ENCODE measurements around the gene HNRNPLL. TPM values are rescaled to one million over a fixed set of nuclear protein-coding genes. Genes with fewer than 3 reads are reported as not detected.

HNRNPLL gene
- total and polyA plus RNA-seq, 2 of the 13 experiments (the other 11 are each of a cell fraction or from before 2014, with no cell fraction given): 49.4 to 103 TPM

DNA sequence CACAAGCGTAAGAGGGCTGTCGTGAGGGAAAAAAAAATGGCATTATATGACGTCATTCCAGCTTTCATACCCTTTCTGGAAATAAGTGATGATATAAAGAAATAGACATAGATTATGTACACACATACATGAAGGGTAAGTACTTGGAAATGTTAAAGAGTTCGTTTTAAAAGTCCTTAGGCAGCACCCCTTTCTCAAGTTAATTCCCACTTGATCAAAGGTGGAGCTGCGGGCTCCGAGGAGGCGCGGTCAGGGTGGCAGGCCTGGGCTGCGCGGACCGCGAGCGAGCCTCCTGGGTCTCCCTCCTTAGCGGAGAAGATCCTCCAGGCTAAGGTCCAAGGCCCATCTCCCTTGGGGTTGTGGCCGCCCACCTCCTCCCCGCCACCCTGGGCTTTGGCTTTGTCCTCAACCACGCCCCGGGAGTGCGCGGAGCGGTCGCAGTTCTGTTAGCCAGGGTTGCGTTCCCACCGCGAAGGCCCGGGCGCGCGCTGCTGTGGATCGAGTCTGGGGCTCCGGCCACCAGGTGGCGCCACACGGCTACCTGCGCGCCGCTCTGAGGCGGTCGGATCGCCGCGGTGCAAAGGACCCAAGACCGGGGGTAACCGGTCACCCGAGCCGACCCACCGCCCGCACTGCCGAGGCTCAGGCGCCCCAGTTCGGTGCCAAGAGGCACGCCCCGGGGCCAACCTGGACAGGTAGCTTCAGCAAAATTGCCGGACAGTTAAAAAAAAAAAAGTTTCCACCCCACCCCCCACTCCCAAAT is 66.8 kb downstream of the HNRNPLL start (continued):
- TF ChIP-seq, protein P1, sequence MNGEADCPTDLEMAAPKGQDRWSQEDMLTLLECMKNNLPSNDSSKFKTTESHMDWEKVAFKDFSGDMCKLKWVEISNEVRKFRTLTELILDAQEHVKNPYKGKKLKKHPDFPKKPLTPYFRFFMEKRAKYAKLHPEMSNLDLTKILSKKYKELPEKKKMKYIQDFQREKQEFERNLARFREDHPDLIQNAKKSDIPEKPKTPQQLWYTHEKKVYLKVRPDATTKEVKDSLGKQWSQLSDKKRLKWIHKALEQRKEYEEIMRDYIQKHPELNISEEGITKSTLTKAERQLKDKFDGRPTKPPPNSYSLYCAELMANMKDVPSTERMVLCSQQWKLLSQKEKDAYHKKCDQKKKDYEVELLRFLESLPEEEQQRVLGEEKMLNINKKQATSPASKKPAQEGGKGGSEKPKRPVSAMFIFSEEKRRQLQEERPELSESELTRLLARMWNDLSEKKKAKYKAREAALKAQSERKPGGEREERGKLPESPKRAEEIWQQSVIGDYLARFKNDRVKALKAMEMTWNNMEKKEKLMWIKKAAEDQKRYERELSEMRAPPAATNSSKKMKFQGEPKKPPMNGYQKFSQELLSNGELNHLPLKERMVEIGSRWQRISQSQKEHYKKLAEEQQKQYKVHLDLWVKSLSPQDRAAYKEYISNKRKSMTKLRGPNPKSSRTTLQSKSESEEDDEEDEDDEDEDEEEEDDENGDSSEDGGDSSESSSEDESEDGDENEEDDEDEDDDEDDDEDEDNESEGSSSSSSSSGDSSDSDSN (CRISPR knock-in tag; IDR thresholded peaks at IDR 0.05): peak; percentile 96
- peak; percentile 97 for TF ChIP-seq ZBTB38 (CRISPR knock-in tag; IDR thresholded peaks at IDR 0.05)
- TF ChIP-seq ZNF121 (CRISPR knock-in tag; IDR thresholded peaks at IDR 0.05): no peak
- peak; percentile 78 for TF ChIP-seq ZNF768 (CRISPR knock-in tag; IDR thresholded peaks at IDR 0.05)
- TF ChIP-seq CBX1 (IDR thresholded peaks at IDR 0.05; ENCODE audit: low read depth): peak; percentile 51
- peak; percentile 68 for TF ChIP-seq KAT8 (CRISPR knock-in tag; IDR thresholded peaks at IDR 0.05)
- TF ChIP-seq KLF13 (CRISPR knock-in tag; IDR thresholded peaks at IDR 0.05): no peak
- TF ChIP-seq ELF1 (CRISPR knock-in tag; IDR thresholded peaks at IDR 0.05): peak; percentile 42; the same call in 1 of the 2 replicates
- TF ChIP-seq, protein P2, sequence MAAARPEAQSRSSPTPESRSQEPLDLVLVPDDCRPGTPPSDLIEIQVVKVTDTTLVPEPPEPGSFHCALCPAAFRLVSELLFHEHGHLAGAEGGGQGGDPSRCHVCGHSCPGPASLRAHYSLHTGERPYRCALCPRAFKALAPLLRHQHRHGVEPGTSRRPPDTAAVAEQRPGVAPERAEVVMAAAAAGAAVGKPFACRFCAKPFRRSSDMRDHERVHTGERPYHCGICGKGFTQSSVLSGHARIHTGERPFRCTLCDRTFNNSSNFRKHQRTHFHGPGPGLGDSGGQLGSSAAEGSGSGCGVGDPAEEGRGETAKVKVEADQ (CRISPR knock-in tag; IDR thresholded peaks at IDR 0.05; ENCODE audit: borderline replicate concordance): no peak
- peak; percentile 61 for TF ChIP-seq SOX5 (CRISPR knock-in tag; IDR thresholded peaks at IDR 0.05; ENCODE audit: borderline replicate concordance)
- no peak for TF ChIP-seq EEA1 (CRISPR knock-in tag; IDR thresholded peaks at IDR 0.05; ENCODE audit: borderline replicate concordance)
- TF ChIP-seq ZBTB42 (CRISPR knock-in tag; IDR thresholded peaks at IDR 0.05): 0 out of 2 replicates have a peak, but pooled peaks have one; percentile 45
- no peak for TF ChIP-seq POLR2AphosphoS2 (IDR thresholded peaks at IDR 0.05; ENCODE audit: low read depth, low read length)
- TF ChIP-seq SRY (CRISPR knock-in tag; IDR thresholded peaks at IDR 0.05): peak; percentile 46; the same call in 1 of the 2 replicates
- 0 out of 2 replicates have a peak, but pooled peaks have one; percentile 46 for TF ChIP-seq NCOA2 (CRISPR knock-in tag; IDR thresholded peaks at IDR 0.05)
- no peak for TF ChIP-seq ZNF263 (CRISPR knock-in tag; IDR thresholded peaks at IDR 0.05)
- no peak for TF ChIP-seq CCAR2 (optimal IDR thresholded peaks at IDR 0.05; ENCODE audit: low read depth, low read length)
- TF ChIP-seq CAMTA2 (CRISPR knock-in tag; IDR thresholded peaks at IDR 0.05; ENCODE audit: borderline replicate concordance): peak; percentile 67; the same call in 1 of the 2 replicates
- TF ChIP-seq, protein P3, sequence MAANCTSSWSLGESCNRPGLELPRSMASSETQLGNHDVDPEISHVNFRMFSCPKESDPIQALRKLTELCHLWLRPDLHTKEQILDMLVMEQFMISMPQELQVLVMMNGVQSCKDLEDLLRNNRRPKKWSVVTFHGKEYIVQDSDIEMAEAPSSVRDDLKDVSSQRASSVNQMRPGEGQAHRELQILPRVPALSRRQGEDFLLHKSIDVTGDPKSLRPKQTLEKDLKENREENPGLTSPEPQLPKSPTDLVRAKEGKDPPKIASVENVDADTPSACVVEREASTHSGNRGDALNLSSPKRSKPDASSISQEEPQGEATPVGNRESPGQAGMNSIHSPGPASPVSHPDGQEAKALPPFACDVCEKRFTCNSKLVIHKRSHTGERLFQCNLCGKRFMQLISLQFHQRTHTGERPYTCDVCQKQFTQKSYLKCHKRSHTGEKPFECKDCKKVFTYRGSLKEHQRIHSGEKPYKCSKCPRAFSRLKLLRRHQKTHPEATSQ (CRISPR knock-in tag; IDR thresholded peaks at IDR 0.05; ENCODE audit: borderline replicate concordance): peak; percentile 69; the same call in 1 of the 2 replicates
- TF ChIP-seq EED (CRISPR knock-in tag; IDR thresholded peaks at IDR 0.05): 0 out of 2 replicates have a peak, but pooled peaks have one; percentile 35
- TF ChIP-seq, protein P4, sequence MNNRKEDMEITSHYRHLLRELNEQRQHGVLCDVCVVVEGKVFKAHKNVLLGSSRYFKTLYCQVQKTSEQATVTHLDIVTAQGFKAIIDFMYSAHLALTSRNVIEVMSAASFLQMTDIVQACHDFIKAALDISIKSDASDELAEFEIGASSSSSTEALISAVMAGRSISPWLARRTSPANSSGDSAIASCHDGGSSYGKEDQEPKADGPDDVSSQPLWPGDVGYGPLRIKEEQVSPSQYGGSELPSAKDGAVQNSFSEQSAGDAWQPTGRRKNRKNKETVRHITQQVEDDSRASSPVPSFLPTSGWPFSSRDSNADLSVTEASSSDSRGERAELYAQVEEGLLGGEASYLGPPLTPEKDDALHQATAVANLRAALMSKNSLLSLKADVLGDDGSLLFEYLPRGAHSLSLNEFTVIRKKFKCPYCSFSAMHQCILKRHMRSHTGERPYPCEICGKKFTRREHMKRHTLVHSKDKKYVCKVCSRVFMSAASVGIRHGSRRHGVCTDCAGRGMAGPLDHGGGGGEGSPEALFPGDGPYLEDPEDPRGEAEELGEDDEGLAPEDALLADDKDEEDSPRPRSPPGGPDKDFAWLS (CRISPR knock-in tag; IDR thresholded peaks at IDR 0.05; ENCODE audit: borderline replicate concordance): no peak
- TF ChIP-seq TSC22D2 (CRISPR knock-in tag; IDR thresholded peaks at IDR 0.05; ENCODE audit: borderline replicate concordance): peak; percentile 70; the same call in 1 of the 2 replicates
- TF ChIP-seq ZNF644 (CRISPR knock-in tag; IDR thresholded peaks at IDR 0.05; ENCODE audit: low read depth): no peak
- TF ChIP-seq ZNF652 (CRISPR knock-in tag; IDR thresholded peaks at IDR 0.05; ENCODE audit: borderline replicate concordance, low read depth): no peak
- TF ChIP-seq ZNF235 (CRISPR knock-in tag; IDR thresholded peaks at IDR 0.05; ENCODE audit: borderline replicate concordance): peak; percentile 80; the same call in 1 of the 2 replicates
